IMR-90 (cell line): ENCODE data around the gene UGGT1. TPM values are rescaled to one million over a fixed set of nuclear protein-coding genes. Genes with fewer than 3 reads are reported as not detected.

Source experiments
- ATAC-seq: fragments of 200-7000 bp; cut with Tn5 transposase; 2 replicates; pipeline ENCODE4 v1.9.1; 2020; ENCODE audit warnings: low read depth, mild to moderate bottlenecking, moderate library complexity
- BruUV-seq: library from RNA; stranded (reverse); fragments of 400-500 nt; replicated peaks from 2 replicates; lab custom pipeline; 2021; lab: Mats Ljungman, UMichigan
- CTCF ChIA-PET: fragments of 300-600 bp; formaldehyde crosslinking; extraction: SDS; loops from one replicate; lab custom pipeline; 2021; ENCODE audit warnings: antibody characterized with exemption; lab: Yijun Ruan, JAX
- POLR2A ChIA-PET: fragments of 300-600 bp; sonication (Branson Sonifier 250); formaldehyde crosslinking; loops from one replicate; lab custom pipeline; 2022; ENCODE audit warnings: antibody characterized with exemption; ENCODE audit not compliant: unreplicated experiment; lab: Charles Lee
- DNase-seq: peaks from one replicate; pipeline ENCODE4 v3.0.0; 2013
- H2AFZ ChIP-seq: replicated peaks from 2 replicates; pipeline ENCODE3; 2013; ENCODE audit warnings: low read length, mild to moderate bottlenecking; ENCODE audit not compliant: poor library complexity
- H2AK5ac ChIP-seq: 2 replicates; pipeline ENCODE4 v1.6.1; 2013; ENCODE audit warnings: low read depth, low read length, inconsistent platforms
- H2AK9ac ChIP-seq: replicated peaks from 2 replicates; pipeline ENCODE3; 2013; ENCODE audit warnings: mild to moderate bottlenecking, low read depth, low read length, moderate library complexity; ENCODE audit not compliant: poor library complexity
- H2BK120ac ChIP-seq: 2 replicates; pipeline ENCODE4 v1.6.1; 2013; ENCODE audit warnings: low read depth, low read length, inconsistent platforms
- H2BK15ac ChIP-seq: 3 replicates; pipeline ENCODE4 v1.6.1; 2013; ENCODE audit warnings: low read depth, low read length, inconsistent platforms
- H2BK20ac ChIP-seq: 2 replicates; pipeline ENCODE4 v1.6.1; 2013; ENCODE audit warnings: low read depth, mild to moderate bottlenecking, inconsistent platforms, low read length, moderate library complexity
- H2BK5ac ChIP-seq: 2 replicates; pipeline ENCODE4 v1.6.1; 2013; ENCODE audit warnings: mild to moderate bottlenecking, low read depth, low read length, inconsistent platforms; ENCODE audit not compliant: poor library complexity, severe bottlenecking
- H3K14ac ChIP-seq: replicated peaks from 2 replicates; pipeline ENCODE4 v1.6.1; 2013; ENCODE audit warnings: low read depth, low read length, inconsistent platforms
- H3K18ac ChIP-seq: 2 replicates; pipeline ENCODE4 v1.6.1; 2013; ENCODE audit warnings: low read depth, low read length, control low read depth
- H3K23ac ChIP-seq: 2 replicates; pipeline ENCODE4 v1.6.1; 2013; ENCODE audit warnings: low read depth, low read length, inconsistent platforms
- H3K27ac ChIP-seq: 2 replicates; pipeline ENCODE4 v1.5.1; 2013; ENCODE audit warnings: mild to moderate bottlenecking, control low read depth, low read length; ENCODE audit not compliant: insufficient read depth
- H3K27me3 ChIP-seq: 2 replicates; pipeline ENCODE4 v1.6.1; 2013; ENCODE audit warnings: low read length; ENCODE audit not compliant: control insufficient read depth, insufficient read depth
- H3K36me3 ChIP-seq: 2 replicates; pipeline ENCODE4 v1.6.1; 2013; ENCODE audit warnings: low read length, mixed read lengths; ENCODE audit not compliant: control insufficient read depth, insufficient read depth
- H3K4ac ChIP-seq: 2 replicates; pipeline ENCODE4 v1.6.1; 2013; ENCODE audit warnings: low read depth, low read length, inconsistent platforms
- H3K4me1 ChIP-seq: 2 replicates; pipeline ENCODE4 v1.6.1; 2013; ENCODE audit warnings: low read length, mixed read lengths; ENCODE audit not compliant: control insufficient read depth, insufficient read depth
- H3K4me2 ChIP-seq: 2 replicates; pipeline ENCODE4 v1.6.1; 2013; ENCODE audit warnings: low read depth, mild to moderate bottlenecking, control low read depth, low read length, moderate library complexity
- H3K4me3 ChIP-seq: 2 replicates; pipeline ENCODE4 v1.5.1; 2013; ENCODE audit warnings: low read depth, mild to moderate bottlenecking, control low read depth, low read length, moderate library complexity; ENCODE audit not compliant: insufficient read depth
- H3K56ac ChIP-seq: 2 replicates; pipeline ENCODE4 v1.6.1; 2013; ENCODE audit warnings: low read length, inconsistent platforms; ENCODE audit not compliant: insufficient read depth; ENCODE audit errors: extremely low read depth
- H3K79me1 ChIP-seq, 2 experiments: 2 replicates each; pipeline ENCODE4 v1.6.1; 2013; ENCODE audit warnings: low read length in 2 of 2, inconsistent platforms in 1 of 2, low read depth in 1 of 2
- H3K9ac ChIP-seq: 2 replicates; pipeline ENCODE4 v1.6.1; 2013; ENCODE audit warnings: low read depth, low read length, control low read depth
- H3K9me1 ChIP-seq: 2 replicates; pipeline ENCODE4 v1.6.1; 2013; ENCODE audit warnings: low read length, inconsistent platforms; ENCODE audit not compliant: insufficient read depth
- H3K9me3 ChIP-seq: 2 replicates; pipeline ENCODE4 v1.6.1; 2013; ENCODE audit warnings: low read length; ENCODE audit not compliant: control insufficient read depth, insufficient read depth
- H4K20me1 ChIP-seq: 2 replicates; pipeline ENCODE4 v1.6.1; 2013; ENCODE audit warnings: low read length, inconsistent platforms; ENCODE audit not compliant: insufficient read depth
- H4K5ac ChIP-seq: 2 replicates; pipeline ENCODE4 v1.6.1; 2013; ENCODE audit warnings: mild to moderate bottlenecking, low read depth, low read length, control low read depth
- H4K8ac ChIP-seq, 2 experiments: 2 replicates each; pipeline ENCODE4 v1.6.1; 2013; ENCODE audit warnings: low read depth in 2 of 2, low read length in 2 of 2, control low read depth in 1 of 2, inconsistent platforms in 1 of 2
- H4K91ac ChIP-seq: 2 replicates; pipeline ENCODE4 v1.6.1; 2013; ENCODE audit warnings: low read depth, low read length, inconsistent platforms; ENCODE audit not compliant: insufficient read depth
- CEBPB ChIP-seq: IDR thresholded peaks from 2 replicates; pipeline ENCODE4 v1.6.1; 2012; ENCODE audit warnings: low read depth, low read length, improper control_type of control experiment
- MXI1 ChIP-seq: IDR thresholded peaks from 2 replicates; pipeline ENCODE4 v1.6.1; 2012; ENCODE audit warnings: low read depth, mild to moderate bottlenecking, low read length, moderate library complexity, borderline replicate concordance
- RFX5 ChIP-seq: IDR thresholded peaks from 2 replicates; pipeline ENCODE4 v1.8.0; 2012; ENCODE audit warnings: low read depth, mild to moderate bottlenecking, low read length, moderate library complexity
- WGBS, 2 experiments: methylation state at CpG; one replicate each; pipeline versions ENCODE4 v1.1.5 to v1.1.7; 2013; ENCODE audit warnings: missing lambda C conversion rate in 2 of 2; ENCODE audit not compliant: insufficient read length in 1 of 2; ENCODE audit errors: extremely low coverage in 2 of 2; 5-methylcytosine and 5-hydroxymethylcytosine counted together
- dilution Hi-C: fragments of 300-500 bp; cut with HindIII; formaldehyde crosslinking; loops from one replicate; pipeline ENCODE4 v1.14.3; 2018; ENCODE audit warnings: low sequenced_read_pairs; ENCODE audit not compliant: unreplicated experiment
- in situ Hi-C: fragments of 300-500 bp; cut with MboI; formaldehyde crosslinking; loops from 3 replicates; pipeline ENCODE4 v1.14.3; 2019; ENCODE audit warnings: low sequenced_read_pairs, inconsistent platforms, mixed read lengths
- intact Hi-C: fragments of 100-400 bp; cut with micrococcal nuclease; formaldehyde crosslinking; loops from 2 replicates; pipeline ENCODE4 v1.10.0; 2022
- polyA plus RNA-seq, 3 experiments: library from polyadenylated mRNA; depleted of rRNA; stranded (reverse); fragments of >200 nt; gene quantifications; 2 replicates each; pipeline ENCODE4 v1.2.3, GENCODE V29; 2012; ENCODE audit warnings: low replicate concordance in 1 of 3
- total RNA-seq: library from RNA; depleted of rRNA; stranded (reverse); fragments of >200 nt; gene quantifications from 2 replicates; pipeline ENCODE4 v1.2.3, GENCODE V29; 2012

UGGT1 gene
- total and polyA plus RNA-seq, 2 of the 4 experiments (the other 2 are of a cell fraction): 26.1 to 71.3 TPM

- no peak overlapping the region for H2BK20ac ChIP-seq
- dilution Hi-C loops: no loop called here
Observed at GRCh38 chr2:128164311-128164710, 73.3 kb downstream of the UGGT1 start.

More at GRCh38 chr2:128164311-128164710, 73.3 kb downstream of the UGGT1 start:
- in situ Hi-C loops (loop anchor here (25.0 kb wide), 1 partner anchor 1698 kb away; no protein-coding TSS in a partner anchor), intact Hi-C loops (no loop called here)
- Histone ChIP-seq H4K5ac (no peak overlapping the region), H2BK120ac (no peak overlapping the region), H4K91ac (no peak overlapping the region), H2BK15ac (no peak overlapping the region), H3K9ac (no peak overlapping the region), H3K36me3 (peaks cover 31% of the 10 kb centered on the region), H3K27me3 (no peaks in the 10 kb centered on the region), H2AK5ac (no peak overlapping the region), H3K27ac (no peak overlapping the region), H3K56ac (no peak overlapping the region), H4K8ac (no peak overlapping the region), H3K18ac (no peak overlapping the region), H3K23ac (no peak overlapping the region), H2BK5ac (no peak overlapping the region), H3K14ac (no peak overlapping the region), H2AFZ (no peak overlapping the region), H4K20me1 (no peaks in the 10 kb centered on the region), H3K9me1 (peaks cover 3% of the 10 kb centered on the region; the same call in 1 of the 2 replicates), H3K4ac (no peak overlapping the region), H3K4me3 (no peak overlapping the region), H2AK9ac (no peak overlapping the region), H3K79me1 (peaks cover 3 to 14% of the 10 kb centered on the region in 2 experiments; a peak in 3 of 4 replicates), H3K4me2 (no peak overlapping the region), H3K4me1 (peaks cover 5% of the 10 kb centered on the region; the same call in 1 of the 2 replicates), H3K9me3 (no peaks in the 10 kb centered on the region)
- no CpG with 5 or more reads among the region's 2 CpGs for WGBS, 2 experiments
- DNase-seq: no peak
- ChIA-PET CTCF (no interaction called here), POLR2A (no interaction called here)
- no peak for ATAC-seq
- TF ChIP-seq CEBPB: no peak
- TF ChIP-seq MXI1: no peak
- no peak for TF ChIP-seq RFX5
- BruUV-seq: no TSS peak
